SK-N-MC (cell line): ENCODE data around the gene MEMO1.

Experiments
- EZH2 ChIP-seq: fragments of 200-600 bp; sonication (generic); IDR thresholded peaks from one replicate; pipeline ENCODE4 v1.6.1; 2017; ENCODE audit warnings: antibody characterized with exemption
- FOXP2 ChIP-seq: optimal IDR thresholded peaks from 2 replicates; pipeline ENCODE3; 2011; ENCODE audit warnings: mild to moderate bottlenecking, moderate library complexity; ENCODE audit not compliant: insufficient read depth; ENCODE audit errors: extremely low read length, control extremely low read depth
- POLR2AphosphoS5 ChIP-seq: IDR thresholded peaks from 2 replicates; pipeline ENCODE4 v1.6.1; 2012; ENCODE audit warnings: mild to moderate bottlenecking, low read depth, low read length, borderline replicate concordance

DNA sequence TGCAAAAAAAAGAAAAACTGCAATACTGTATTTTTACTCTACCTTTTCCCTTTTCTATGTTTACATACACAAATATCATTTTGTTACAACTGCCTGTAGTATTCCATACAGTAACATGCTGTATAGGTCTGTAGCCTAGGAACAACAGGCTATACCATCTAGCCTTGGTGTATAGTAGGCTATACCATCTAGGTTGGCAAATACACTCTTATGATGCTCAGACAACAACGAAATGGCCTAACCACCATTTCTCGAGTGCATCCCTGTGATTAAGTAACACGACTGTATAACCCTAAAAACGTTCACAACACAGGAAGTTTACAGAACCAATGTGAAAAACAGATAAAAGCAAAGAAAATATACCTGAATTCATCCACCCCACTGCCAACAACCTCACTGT, 64.0 kb downstream of the MEMO1 start:
- TF ChIP-seq EZH2, result no peak
- TF ChIP-seq POLR2AphosphoS5, result no peak
- TF ChIP-seq FOXP2, result no peak
